ENCODE measurements around the gene ICAM4. TPM values are rescaled to one million over a fixed set of nuclear protein-coding genes. Genes with fewer than 3 reads are reported as not detected.

ICAM4 gene
- total RNA-seq, 2 experiments from 2014 or later: 0.23 to 0.46 TPM

DNA sequence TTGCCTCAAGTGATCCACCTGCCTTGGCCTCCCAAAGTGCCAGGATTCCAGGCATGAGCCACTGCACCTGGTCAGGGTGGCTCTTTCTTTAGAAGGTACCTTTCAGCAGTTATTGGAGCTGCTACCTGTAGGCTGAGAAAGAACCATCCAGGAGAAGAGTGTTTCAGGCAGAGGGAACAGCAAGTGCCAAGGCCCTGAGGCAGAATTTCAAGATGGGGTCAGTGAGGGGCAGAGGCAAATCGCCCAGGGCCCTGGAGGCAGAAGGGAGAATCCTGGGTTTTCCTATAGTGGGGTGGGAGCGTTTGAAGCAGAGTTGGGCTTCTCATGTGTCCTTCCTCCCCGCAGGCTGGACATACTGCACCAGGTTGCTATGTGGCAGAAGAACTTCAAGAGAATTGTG is 32.5 kb upstream of the ICAM4 start:
- POLR2A ChIA-PET: interaction anchor here (0.7 kb wide), 1 partner anchor 14 kb away, joined by 3 read pairs; no protein-coding TSS in a partner anchor

GRCh38 chr19:10255358-10255757 is 31.4 kb upstream of the ICAM4 start:
- intact Hi-C loops (cut with DNase I, micrococcal nuclease): loop anchor here (5.0 to 10.0 kb wide), 2 partner anchors 77 to 1119 kb away; partner anchors contain the start of genes RAVER1 (in 1 of the 2) and SWSAP1 (in 1 of the 2)
- Mint-ChIP-seq H3K4me1 (peaks cover 35% of the 10 kb centered on the region), H3K27ac (peak overlapping the region; percentile 35), H3K4me3 (no peak overlapping the region), H3K36me3 (ENCODE audit: low read depth) (peaks cover 64% of the 10 kb centered on the region), H3K9me3 (ENCODE audit: low read depth) (no peaks in the 10 kb centered on the region), H3K27me3 (no peaks in the 10 kb centered on the region)
- DNase-seq (no peak), ATAC-seq (no peak)
- ChIA-PET POLR2A (no interaction called here), CTCF (interaction anchor here (0.7 kb wide), 1 partner anchor 218 kb away, joined by 4 read pairs; no protein-coding TSS in a partner anchor)

More for the DNA sequence above, 32.5 kb upstream of the ICAM4 start:
- Mint-ChIP-seq H3K4me1 (peaks cover 25% of the 10 kb centered on the region), H3K27ac (no peak overlapping the region), H3K9me3 (ENCODE audit: low read depth) (no peaks in the 10 kb centered on the region), H3K36me3 (ENCODE audit: low read depth) (peaks cover 57% of the 10 kb centered on the region), H3K4me3 (peak overlapping the region; percentile 97), H3K27me3 (no peaks in the 10 kb centered on the region)
- no peak for DNase-seq
- intact Hi-C loops (cut with DNase I, micrococcal nuclease): loop anchor here (5.0 to 10.0 kb wide), 3 partner anchors 147 to 1121 kb away; partner anchors contain the start of genes CDKN2D (in 1 of the 2), KRI1 (in 1 of the 2), PPAN (in 1 of the 2) and SWSAP1 (in 1 of the 2)
- no peak for ATAC-seq
- CTCF ChIA-PET: interaction anchor here (0.6 to 1.4 kb wide), 4 partner anchors 35 to 136 kb away, joined by 3 to 4 read pairs (median 3); partner anchors contain the start of gene ICAM5

- H3K4me3 Mint-ChIP-seq: no peak overlapping the region
- ATAC-seq (no peak), DNase-seq (no peak)
- no peaks in the 10 kb centered on the region for H3K9me3 Mint-ChIP-seq (ENCODE audit: low read depth)
- H3K27me3 Mint-ChIP-seq: no peaks in the 10 kb centered on the region
- CTCF ChIA-PET: interaction anchor here (1.2 to 6.9 kb wide), 3 partner anchors 13 to 131 kb away, joined by 4 to 101 read pairs (median 82); partner anchors contain the start of genes ICAM1 and ICAM4
- POLR2A ChIA-PET: no interaction called here
- intact Hi-C loops (cut with DNase I, micrococcal nuclease): loop anchor here (5.0 to 10.0 kb wide), 2 partner anchors 76 to 1118 kb away; partner anchors contain the start of genes RAVER1 (in 1 of the 2) and SWSAP1 (in 1 of the 2)
- peaks cover 36% of the 10 kb centered on the region for H3K4me1 Mint-ChIP-seq
- H3K36me3 Mint-ChIP-seq (ENCODE audit: low read depth): peaks cover 64% of the 10 kb centered on the region
- H3K27ac Mint-ChIP-seq: no peak overlapping the region
Measured at GRCh38 chr19:10256551-10256950, 30.2 kb upstream of the ICAM4 start.

GRCh38 chr19:10256970-10257615 is 29.7 kb upstream of the ICAM4 start:
- ChIA-PET CTCF (interaction anchor here (0.6 to 6.9 kb wide), 6 partner anchors 13 to 226 kb away, joined by 3 to 101 read pairs (median 14); partner anchors contain the start of genes ICAM1, ICAM4 and TYK2), POLR2A (no interaction called here)
- Mint-ChIP-seq H3K27ac (no peak overlapping the region), H3K9me3 (ENCODE audit: low read depth) (no peaks in the 10 kb centered on the region), H3K4me3 (no peak overlapping the region), H3K36me3 (ENCODE audit: low read depth) (peaks cover 62% of the 10 kb centered on the region), H3K27me3 (no peaks in the 10 kb centered on the region), H3K4me1 (peaks cover 37% of the 10 kb centered on the region)
- DNase-seq: no peak
- ATAC-seq: no peak
- intact Hi-C loops (cut with DNase I, micrococcal nuclease): loop anchor here (5.0 to 10.0 kb wide), 2 partner anchors 75 to 1118 kb away; partner anchors contain the start of genes RAVER1 (in 1 of the 2) and SWSAP1 (in 1 of the 2)

DNA sequence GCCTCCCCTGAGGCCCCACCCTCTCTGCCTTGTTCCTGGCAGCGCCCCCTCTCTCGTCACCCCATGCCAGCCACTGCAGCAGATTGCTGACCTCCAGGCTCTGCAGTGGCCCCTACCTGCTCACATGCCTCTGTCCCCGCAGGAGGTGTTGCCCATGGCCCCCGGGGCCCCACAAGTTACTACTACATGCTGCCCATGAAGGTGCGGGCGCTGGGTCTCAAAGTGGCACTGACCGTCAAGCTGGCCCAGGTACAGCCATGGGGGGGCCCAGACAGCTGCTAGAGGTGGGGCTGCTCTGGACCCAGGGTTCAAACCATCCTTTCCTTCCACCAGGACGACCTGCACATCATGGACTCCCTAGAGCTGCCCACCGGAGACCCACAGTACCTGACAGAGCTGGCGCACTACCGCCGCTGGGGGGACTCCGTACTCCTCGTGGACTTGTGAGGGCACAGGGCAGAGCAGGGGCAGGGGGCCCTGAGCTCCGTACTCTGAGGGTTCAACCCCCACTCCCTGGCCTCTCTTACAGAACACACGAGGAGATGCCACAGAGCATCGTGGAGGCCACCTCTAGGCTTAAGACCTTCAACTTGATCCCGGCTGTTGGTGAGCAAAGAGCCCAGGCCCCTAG is 28.6 kb upstream of the ICAM4 start:
- Mint-ChIP-seq H3K36me3 (ENCODE audit: low read depth) (peaks cover 55% of the 10 kb centered on the region), H3K4me1 (peaks cover 34% of the 10 kb centered on the region), H3K27ac (no peak overlapping the region), H3K9me3 (ENCODE audit: low read depth) (no peaks in the 10 kb centered on the region), H3K4me3 (no peak overlapping the region), H3K27me3 (no peaks in the 10 kb centered on the region)
- intact Hi-C loops (cut with DNase I, micrococcal nuclease): loop anchor here (2.0 to 10.0 kb wide), 3 partner anchors 74 to 1117 kb away; partner anchors contain the start of genes TYK2 (in 2 of the 2), RAVER1 (in 1 of the 2) and SWSAP1 (in 1 of the 2)
- ChIA-PET POLR2A (interaction anchor here (0.6 to 3.8 kb wide), 5 partner anchors 9 to 133 kb away, joined by 3 to 53 read pairs (median 6); partner anchors contain the start of gene ICAM1), CTCF (interaction anchor here (0.6 to 6.9 kb wide), 21 partner anchors 8 to 327 kb away, joined by 3 to 101 read pairs (median 4); partner anchors contain the start of genes ICAM1, ICAM5 and TYK2)
- DNase-seq (no peak), ATAC-seq (no peak)

- ChIA-PET POLR2A (interaction anchor here (0.5 to 3.8 kb wide), 8 partner anchors 8 to 149 kb away, joined by 3 to 53 read pairs (median 5); partner anchors contain the start of genes ICAM1 and ICAM5), CTCF (interaction anchor here (0.6 to 6.9 kb wide), 40 partner anchors 9 to 224 kb away, joined by 3 to 101 read pairs (median 4); partner anchors contain the start of genes ANGPTL6, CDC37, ICAM1 and ICAM4)
- Mint-ChIP-seq H3K4me3 (peak overlapping the region; percentile 53), H3K27ac (peak overlapping the region; percentile 90), H3K36me3 (ENCODE audit: low read depth) (peaks cover 48% of the 10 kb centered on the region), H3K27me3 (no peaks in the 10 kb centered on the region), H3K9me3 (ENCODE audit: low read depth) (no peaks in the 10 kb centered on the region), H3K4me1 (peaks cover 26% of the 10 kb centered on the region)
- ATAC-seq (peak; percentile 73), DNase-seq (peak; percentile 99)
- intact Hi-C loops (cut with DNase I, micrococcal nuclease): loop anchor here (1.0 to 10.0 kb wide), 5 partner anchors 73 to 1115 kb away; partner anchors contain the start of genes TYK2 (in 2 of the 2), CDC37 (in 1 of the 2), RAVER1 (in 1 of the 2) and SWSAP1 (in 1 of the 2)
Measured at GRCh38 chr19:10259162-10259905, 27.4 kb upstream of the ICAM4 start.

DNA sequence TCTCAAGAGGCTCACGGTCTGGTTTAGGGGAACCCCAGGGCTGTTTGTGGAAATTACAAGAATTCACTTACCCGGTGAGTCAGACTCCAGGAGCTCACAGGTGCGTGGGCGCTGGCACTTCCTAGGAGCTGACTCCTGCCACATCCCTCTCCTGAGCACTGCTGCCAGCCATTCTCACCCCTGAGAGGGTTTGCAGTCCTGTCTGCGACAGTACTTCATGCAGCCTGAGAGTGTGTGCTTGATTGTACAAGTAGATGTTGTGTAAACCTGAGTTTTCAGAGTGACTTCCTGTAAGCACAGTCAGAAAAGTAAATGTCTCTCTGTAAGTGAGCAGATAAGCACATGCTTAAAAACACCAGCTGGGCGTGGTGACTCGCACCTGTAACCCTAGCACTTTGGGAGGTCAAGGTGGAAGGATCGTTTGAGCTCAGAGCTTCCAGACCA is 26.6 kb upstream of the ICAM4 start:
- Mint-ChIP-seq H3K4me1 (peaks cover 24% of the 10 kb centered on the region), H3K27ac (peak overlapping the region; percentile 90), H3K27me3 (no peaks in the 10 kb centered on the region), H3K4me3 (peak overlapping the region; percentile 53), H3K36me3 (ENCODE audit: low read depth) (peaks cover 41% of the 10 kb centered on the region), H3K9me3 (ENCODE audit: low read depth) (no peaks in the 10 kb centered on the region)
- DNase-seq (peak; percentile 89), ATAC-seq (peak; percentile 86)
- CTCF ChIA-PET: interaction anchor here (0.7 to 6.9 kb wide), 29 partner anchors 10 to 219 kb away, joined by 3 to 101 read pairs (median 4); partner anchors contain the start of genes ANGPTL6, CDC37, ICAM1 and ICAM4
- POLR2A ChIA-PET: interaction anchor here (0.9 to 3.8 kb wide), 6 partner anchors 11 to 148 kb away, joined by 3 to 53 read pairs (median 4); partner anchors contain the start of genes ICAM1, ICAM5 and TYK2
- intact Hi-C loops (cut with DNase I, micrococcal nuclease): loop anchor here in 1 of 2 experiments (2.0 kb wide), 1 partner anchor 57 kb away; the partner anchor contains the start of gene FDX2

DNA sequence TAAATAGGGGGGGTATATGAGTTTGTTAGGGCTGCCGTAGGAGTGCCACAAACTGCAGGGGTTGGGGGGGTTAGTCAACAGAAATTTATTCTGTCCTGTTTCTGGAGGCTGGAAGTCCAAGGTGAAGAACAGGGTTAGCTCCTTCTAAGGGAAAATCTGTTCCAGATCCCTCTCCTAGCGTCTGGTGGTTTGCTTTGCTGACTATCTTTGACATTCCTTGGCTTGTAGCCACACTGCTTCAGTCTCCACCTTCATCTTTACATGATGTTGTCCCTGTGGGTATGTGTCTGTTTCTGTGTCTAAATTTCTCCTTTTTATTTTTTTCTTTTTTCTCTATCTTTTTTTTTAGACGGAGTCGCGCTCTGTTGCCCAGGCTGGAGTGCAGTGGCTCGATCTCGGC is 24.0 kb upstream of the ICAM4 start:
- CTCF ChIA-PET: interaction anchor here (6.9 kb wide), 1 partner anchor 125 kb away, joined by 101 read pairs; no protein-coding TSS in a partner anchor
- Mint-ChIP-seq H3K9me3 (ENCODE audit: low read depth) (no peaks in the 10 kb centered on the region), H3K27ac (no peak overlapping the region), H3K4me3 (no peak overlapping the region), H3K4me1 (peaks cover 24% of the 10 kb centered on the region), H3K36me3 (ENCODE audit: low read depth) (peaks cover 21% of the 10 kb centered on the region), H3K27me3 (no peaks in the 10 kb centered on the region)
- DNase-seq (no peak), ATAC-seq (no peak)
- intact Hi-C loops (cut with DNase I, micrococcal nuclease): no loop called here
- POLR2A ChIA-PET: no interaction called here

GRCh38 chr19:10266706-10267105 is 20.0 kb upstream of the ICAM4 start:
- Mint-ChIP-seq H3K9me3 (ENCODE audit: low read depth) (no peaks in the 10 kb centered on the region), H3K27me3 (no peaks in the 10 kb centered on the region), H3K36me3 (ENCODE audit: low read depth) (peaks cover 2% of the 10 kb centered on the region), H3K4me3 (no peak overlapping the region), H3K4me1 (peaks cover 20% of the 10 kb centered on the region), H3K27ac (no peak overlapping the region)
- ATAC-seq: no peak
- ChIA-PET POLR2A (interaction anchor here (0.5 to 1.0 kb wide), 3 partner anchors 8 to 134 kb away, joined by 3 to 7 read pairs (median 6); no protein-coding TSS in a partner anchor), CTCF (interaction anchor here (1.4 to 9.2 kb wide), 3 partner anchors 7 to 122 kb away, joined by 4 to 165 read pairs (median 82); partner anchors contain the start of gene TYK2)
- no peak for DNase-seq
- intact Hi-C loops (cut with DNase I, micrococcal nuclease): loop anchor here in 1 of 2 experiments (5.0 kb wide), 1 partner anchor 36 kb away; no protein-coding TSS in a partner anchor

GRCh38 chr19:10268071-10268470 is 18.7 kb upstream of the ICAM4 start:
- Mint-ChIP-seq H3K27ac (no peak overlapping the region), H3K27me3 (no peaks in the 10 kb centered on the region), H3K4me3 (no peak overlapping the region), H3K4me1 (peaks cover 31% of the 10 kb centered on the region), H3K9me3 (ENCODE audit: low read depth) (no peaks in the 10 kb centered on the region), H3K36me3 (ENCODE audit: low read depth) (peaks cover 10% of the 10 kb centered on the region)
- POLR2A ChIA-PET: interaction anchor here (1.0 kb wide), 1 partner anchor 9 kb away, joined by 6 read pairs; no protein-coding TSS in a partner anchor
- DNase-seq (no peak), ATAC-seq (no peak)
- intact Hi-C loops (cut with DNase I, micrococcal nuclease): loop anchor here in 1 of 2 experiments (5.0 kb wide), 1 partner anchor 34 kb away; no protein-coding TSS in a partner anchor
- CTCF ChIA-PET: interaction anchor here (0.7 to 9.2 kb wide), 8 partner anchors 9 to 160 kb away, joined by 3 to 165 read pairs (median 14); partner anchors contain the start of genes ICAM4 and TYK2
